Inferior parietal cortex (tissue), 1 donor: Measurements from ENCODE around the gene REPIN1.

ENCODE experiments used
- DNase-seq: peaks from one replicate; pipeline ENCODE4 v3.0.0-alpha.2; 2016; ENCODE audit errors: extremely low spot score

The REPIN1 gene

DNA sequence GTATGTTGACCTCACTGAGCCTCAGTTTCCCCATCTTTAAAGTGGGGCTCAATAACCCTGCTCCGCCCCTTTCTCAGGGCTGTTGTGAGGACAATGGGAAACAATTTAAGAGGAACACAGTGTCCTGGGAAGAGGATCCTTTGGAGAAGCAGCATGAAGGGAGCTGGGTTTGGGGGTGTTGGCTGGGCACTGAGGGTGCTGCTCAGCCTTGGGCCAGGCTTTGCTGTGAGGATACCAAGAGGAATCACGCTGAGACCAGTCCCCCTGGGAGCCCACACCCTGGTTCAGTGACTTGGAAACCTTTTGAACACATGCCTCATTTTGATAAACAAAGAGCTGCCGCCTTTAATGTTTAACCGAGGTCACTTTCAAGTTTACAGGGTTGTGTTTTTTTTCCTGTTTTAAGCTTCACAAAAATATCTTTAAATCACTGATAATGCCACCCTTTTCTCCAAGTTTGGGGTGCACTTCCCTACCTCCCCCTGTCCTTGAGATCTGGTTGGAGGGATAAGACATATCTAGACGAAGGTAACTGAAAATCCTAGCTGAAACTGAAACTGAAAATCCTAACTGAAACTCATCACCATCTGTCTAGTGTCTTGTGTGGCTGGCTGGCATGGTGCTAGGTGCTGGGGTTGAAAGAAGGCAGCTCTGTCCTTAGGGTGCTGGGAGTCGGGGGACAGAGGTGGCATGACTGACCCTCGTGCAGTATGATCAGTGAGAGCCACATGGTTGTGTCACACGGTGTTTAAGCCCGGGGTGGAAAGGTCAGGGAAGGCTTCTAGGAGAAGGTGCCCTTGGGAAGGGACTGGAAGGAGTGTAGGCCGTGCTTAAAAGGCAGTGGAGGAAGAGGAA lies 38.2 kb downstream of the REPIN1 start:
- DNase-seq: no peak

DNA sequence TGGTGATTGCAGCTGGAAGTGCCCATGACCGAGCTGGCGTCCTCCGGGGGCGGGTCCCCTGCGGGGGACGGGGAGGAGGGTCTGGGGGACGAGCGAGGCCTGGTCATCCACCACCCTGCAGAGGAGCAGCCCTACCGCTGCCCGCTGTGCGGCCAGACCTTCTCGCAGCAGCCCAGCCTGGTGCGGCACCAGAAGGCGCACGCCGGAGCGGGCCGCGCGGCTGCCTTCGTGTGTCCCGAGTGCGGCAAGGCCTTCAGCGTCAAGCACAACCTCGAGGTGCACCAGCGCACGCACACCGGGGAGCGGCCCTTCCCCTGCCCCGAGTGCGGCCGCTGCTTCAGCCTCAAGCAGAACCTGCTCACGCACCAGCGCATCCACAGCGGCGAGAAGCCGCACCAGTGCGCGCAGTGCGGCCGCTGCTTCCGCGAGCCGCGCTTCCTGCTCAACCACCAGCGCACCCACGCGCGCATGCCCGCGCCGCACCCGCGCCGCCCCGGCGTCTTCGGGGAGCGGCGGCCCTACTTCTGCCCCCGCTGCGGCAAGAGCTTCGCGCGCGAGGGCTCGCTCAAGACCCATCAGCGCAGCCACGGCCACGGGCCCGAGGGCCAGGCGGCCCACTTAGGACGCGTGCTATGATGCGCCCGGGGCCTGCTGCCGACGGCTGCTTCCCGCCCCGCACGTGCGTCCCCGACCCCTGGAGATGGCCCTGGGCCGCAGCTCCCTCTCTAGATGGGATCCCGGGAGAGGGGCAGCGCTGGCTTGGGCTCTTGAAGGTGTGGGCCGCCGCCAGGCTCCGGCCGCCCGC lies 39.2 kb downstream of the REPIN1 start:
- DNase-seq: no peak

DNA sequence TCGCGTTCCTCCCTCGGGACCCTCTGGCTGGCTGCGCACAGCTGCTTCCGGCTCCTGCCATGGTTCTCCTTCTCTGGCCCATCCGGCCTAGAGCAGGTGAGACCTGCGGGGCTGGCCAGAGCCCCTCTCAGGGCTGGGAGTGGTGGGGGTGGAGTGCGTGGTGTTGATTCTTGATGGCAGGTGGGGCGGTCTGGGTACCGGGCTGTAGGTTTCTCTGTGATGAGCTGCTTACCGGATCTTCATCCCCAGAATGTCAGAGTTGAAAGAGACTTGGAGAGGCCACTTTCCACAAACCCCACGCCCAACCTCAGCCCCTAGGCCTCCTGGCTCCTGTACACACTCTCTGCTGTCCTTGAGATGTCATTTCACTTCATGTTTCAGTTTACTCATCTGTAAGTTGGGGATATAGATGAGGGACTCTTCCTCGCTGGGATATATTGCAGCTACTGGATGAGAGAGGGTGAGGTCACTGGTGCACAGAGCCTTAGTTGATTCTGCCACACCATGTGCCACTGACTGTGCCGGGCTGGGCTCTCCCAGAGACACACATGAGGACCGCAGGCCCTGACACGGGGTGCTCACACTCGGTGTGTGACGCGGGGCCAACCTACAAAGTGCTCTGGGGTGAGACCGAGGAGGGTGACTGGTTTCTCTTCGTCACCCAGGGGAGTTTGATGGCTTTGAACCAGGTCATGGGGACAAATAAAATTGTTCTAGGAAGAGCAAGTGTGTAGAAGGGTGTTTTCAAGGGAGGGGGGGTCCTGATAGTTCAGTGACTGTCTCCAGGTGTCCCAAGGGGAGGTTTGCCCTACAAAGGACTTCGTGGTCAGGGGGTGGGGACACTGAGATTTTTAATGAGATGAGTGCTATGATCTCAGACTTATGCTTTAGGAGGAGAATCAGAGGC lies 40.0 kb downstream of the REPIN1 start:
- DNase-seq: no peak

DNA sequence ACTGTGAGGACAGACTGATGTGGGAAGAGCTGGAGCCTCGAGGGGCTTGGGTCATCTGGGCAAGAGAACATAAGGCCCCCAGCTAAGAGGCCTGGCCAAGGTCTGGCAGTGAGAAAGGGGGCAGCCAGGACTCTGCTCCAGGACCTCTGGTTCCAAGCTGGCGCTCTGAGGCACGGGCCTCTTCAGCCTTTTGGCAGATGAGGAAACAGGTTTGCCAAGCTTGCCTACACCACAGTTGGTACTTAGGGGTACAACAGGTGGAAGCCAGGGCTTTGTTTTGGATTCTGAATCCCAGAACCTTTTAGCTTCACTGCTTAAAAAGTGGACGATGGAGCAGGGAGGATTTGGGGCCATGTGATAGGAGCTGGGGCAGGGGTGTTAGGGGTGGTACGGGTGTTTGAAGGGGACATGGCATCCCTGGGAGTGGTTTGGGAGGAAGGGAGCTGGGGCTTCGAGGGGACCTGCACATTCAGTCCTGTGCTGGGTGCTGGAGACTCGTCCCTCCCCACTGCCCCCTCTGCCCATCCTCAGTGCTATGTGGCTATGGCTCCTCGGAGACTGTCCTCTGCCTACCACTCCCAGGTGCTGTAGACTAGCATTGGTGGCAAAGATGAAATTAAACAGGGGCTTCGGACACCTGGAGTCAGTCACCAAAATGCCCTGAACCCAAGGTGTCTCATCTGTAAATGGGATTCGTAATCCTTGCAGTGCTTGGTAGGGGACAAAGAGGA lies 40.8 kb downstream of the REPIN1 start:
- DNase-seq: no peak

DNA sequence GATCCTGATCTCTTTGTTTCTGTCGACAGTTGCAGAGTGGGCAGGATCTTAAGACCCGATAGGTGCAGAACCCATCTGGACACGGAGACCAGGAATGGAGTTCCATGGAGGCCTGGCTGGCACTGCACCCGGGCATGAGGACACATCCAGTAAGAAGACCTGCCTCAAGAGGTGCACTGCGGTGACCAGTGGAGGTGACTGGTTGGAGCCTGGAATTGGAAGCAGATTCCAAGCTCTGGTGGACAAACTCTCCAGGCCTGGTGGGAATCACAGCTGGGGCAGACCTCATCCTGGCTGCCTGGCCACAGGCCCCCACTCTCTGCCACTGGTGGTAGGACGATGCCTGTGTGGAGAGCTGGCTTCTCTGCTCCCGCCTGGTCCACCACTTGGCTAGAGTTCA lies 41.5 kb downstream of the REPIN1 start:
- no peak for DNase-seq

DNA sequence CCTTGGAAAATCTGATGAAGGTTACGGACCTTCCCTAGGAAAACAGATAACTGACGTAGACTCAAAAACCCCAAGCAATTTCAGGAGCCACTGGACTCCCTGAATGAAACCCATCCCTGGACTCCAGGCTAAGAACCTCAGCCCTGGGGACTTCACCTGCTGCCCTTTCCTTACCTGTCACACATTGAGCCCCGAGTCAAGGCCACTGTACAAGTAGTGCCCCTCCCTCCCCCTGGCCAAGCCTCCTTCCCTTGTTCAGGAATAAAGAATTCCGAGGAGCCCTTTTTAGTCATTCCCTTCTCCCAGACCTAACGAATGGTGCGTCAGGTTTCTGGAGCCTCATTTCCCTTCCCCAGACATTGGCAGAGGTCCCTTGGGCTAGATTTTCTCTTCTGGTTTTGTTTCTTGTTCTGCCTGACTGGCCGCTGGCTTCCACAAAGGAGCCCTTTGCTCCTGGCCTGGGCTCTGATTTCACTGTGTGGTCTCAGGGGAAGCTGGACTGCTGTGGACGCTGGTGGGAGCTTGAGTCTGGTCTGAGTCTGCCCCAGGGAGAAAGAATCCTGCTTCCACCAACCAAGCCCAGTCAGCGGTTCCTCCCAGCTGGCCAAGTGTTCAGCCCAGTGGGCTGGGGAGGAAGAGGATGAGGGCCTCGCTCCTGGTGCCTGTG lies 42.2 kb downstream of the REPIN1 start:
- no peak for DNase-seq

DNA sequence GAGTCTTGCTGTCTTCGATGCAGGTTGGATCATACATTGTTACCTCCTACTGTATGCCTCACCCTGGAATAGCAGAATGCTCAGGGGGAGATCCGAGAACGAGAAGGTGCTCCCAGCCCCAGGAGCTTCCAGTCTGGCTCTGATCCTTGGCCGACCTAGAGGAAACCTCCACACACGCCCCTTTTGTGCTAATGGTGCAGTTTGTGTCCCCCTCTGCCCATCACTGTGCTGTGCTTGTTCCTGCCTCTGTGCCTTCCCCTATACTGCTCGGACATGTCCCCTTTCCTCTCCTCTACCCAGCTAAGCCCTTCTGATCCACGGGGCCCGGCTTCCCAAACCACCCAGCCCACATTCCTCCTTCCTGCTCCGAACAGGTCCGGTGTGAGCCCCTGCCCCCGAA lies 43.0 kb downstream of the REPIN1 start:
- no peak for DNase-seq

DNA sequence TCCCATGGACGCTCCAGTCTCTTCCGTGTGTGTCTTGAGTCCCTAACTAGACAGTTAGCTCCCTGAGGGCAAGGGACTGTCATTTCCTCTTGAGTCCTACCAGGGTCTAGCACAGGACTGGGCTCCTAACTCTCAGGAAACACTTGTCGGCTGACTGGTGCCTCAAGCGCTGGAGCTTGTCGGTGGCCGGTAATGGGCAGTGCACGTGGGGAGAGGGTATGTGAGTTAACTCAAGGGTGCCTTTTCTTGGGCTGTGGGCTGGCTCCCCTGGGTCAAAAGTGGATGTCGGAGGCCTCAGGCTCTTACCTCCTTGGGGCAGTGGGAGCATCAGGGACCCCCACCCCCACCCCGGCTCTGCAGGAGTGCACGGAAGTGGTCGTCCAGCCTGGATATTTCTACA lies 43.4 kb downstream of the REPIN1 start:
- no peak for DNase-seq

DNA sequence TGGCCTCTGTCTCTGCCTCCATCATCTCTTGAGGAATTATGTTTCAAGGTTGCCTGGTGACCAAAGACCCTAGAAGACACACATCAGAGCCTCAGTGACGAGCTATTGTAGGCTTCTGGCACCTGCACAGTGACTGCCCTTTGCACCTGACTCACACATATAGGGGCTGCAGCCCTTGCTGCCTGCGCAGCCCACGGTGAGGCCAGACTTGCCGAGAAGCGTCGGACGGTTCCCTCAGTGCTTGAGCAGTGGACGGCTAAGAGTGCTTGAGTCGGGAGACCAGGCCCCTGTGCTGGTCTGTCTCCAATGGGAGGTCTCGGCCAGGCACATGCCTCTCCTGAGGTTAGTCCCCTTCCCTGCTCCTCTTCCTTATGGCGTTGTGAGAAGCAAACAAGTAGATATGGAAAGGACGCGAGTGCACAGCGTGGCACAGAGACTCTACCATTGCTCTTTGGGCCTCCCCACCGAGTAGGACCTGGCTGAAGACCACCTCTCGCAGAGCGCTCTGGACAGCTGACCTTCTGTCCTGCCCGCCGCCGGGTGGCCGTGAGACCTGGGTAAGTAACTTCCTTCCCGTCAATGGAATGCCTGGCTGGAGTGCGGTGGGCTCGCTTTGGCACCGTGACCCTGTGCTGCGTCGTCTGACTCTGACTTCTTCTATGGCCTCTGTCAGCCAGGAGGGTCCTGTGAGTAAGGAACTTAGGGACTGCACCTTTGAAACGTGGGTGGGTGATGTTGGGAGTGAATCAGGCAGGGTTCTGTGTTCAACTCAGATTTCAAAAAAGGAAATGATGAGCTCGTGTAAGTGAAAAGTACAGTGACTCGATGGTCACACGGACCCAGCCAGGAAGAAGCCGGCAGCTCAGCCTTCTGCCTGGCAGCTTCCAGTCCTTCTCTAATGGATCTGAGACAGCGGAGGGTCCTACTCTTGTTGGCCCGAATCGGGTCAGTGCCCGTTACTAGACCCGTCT lies 44.2 kb downstream of the REPIN1 start:
- no peak for DNase-seq

DNA sequence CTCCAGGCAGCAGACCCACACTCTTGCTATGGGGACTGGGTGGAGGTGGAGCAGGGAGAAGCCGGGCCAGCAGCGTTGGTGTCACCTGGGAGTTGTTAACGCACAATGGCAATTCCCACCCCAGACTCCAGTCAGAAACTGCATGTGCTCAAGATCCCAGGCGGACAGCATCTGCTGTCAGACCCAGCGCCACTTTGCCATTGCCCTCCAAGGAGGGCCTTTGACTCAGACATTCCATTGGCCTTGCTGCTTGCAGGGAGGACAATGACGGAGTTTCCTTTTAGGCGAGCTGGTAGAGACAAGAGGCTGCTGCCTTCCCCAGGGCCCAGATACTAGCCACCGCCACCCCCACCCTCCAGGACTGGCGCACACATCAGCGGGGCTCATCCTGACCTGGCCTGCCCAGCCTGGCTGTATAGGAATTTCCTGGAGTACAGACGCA lies 45.0 kb downstream of the REPIN1 start:
- DNase-seq: no peak

DNA sequence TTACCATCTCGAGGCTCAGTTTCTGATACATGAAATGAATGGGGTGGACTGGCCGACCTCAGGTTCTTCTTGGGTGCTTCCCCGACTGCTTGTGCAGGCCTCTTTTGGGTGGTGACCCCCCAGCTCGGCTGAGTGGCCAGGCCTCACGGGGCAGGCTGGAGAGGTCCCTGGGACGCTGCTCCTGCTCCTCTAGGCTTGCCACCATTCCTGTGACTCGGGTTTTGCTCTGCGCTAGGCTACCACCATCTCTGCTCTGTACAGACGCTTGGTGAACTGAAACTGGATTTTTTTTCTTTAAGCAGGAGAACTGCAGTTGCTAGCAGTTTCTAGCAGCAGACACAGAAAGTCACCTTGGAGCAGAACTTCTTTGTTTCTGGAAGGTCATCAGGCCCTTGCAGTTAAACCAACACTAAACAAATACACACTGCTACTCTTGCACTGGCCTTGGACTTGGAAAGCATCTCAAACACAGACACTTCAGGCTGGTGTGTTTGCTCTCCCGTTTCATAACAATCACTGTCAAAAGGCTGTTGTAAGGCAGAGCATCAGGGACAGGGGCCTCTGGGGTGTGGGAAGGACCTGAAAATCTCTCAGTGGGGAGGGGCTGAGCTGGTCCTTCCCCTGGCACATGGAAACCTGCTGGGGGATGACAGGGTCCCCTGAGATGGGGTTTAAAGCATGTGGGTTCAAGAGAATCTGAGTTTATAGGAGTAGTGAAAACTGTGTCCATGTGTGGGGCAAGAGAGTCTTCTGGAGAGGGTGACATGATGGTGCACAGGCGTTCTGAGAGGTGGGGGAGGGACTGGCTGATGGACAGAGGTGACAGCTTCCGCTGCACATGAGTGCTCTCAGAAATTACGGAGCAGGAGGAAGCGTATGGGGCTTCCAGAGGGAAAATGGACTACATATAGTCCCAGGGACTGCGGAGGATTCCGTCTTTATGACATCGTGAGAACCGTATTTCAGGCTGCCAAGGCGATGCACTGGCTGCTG lies 46.8 kb downstream of the REPIN1 start:
- no peak for DNase-seq

DNA sequence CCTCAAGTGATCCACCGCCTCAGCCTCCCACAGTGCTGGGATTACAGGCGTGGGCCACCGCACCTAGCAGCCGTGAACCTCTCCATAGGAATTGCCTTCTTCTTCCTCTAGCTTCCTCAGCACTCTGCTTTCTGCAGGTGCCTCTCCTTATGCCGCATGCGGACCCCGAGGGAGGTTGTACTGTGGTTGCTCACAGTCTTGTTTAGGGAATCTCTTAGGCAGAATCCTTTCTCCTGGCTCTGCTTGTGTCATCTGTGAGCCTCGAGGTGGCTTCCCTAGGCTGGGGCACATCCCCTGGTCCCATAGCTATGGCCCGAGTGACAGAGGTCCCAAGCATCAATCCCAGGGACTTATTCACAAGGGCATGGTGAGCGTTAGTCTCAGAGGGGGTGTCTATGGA lies 48.6 kb downstream of the REPIN1 start:
- no peak for DNase-seq

DNA sequence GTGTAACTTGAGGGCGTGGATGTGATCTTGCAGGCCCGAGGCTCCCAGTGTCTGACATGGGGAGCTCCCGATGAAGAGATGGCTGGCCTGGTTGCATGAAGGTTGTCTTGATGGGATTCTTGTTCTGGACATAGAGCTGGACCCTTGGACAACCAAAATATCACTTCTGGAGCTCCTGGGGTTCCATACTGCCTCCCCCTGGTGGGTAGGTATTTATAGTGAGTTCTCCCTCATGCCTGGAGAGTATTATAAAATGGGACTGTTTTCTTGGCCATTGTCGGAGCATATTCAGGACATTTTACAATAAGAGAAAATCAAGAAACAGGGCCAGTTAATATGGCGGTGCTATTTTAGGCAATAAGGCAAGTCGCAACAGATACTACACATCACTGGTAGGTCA lies 49.2 kb downstream of the REPIN1 start:
- no peak for DNase-seq

DNA sequence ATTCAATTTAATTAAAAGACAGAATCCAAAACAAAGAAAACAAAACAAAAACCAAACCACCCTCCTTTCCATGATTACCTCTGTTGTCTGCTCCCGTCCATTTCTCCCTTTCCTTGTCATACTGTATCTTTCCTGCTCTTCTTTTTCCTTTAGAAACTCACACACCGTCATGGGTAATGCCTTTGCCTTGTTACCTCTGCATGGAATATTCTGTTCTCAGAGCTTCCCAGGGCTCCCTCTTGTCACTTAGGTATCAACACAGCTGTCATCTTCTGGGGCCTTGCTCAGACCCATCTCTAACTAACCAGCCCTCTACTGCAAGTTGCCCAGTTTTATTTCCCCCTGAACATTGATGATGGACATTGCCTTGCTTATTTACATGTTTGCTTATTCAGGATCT lies 51.6 kb downstream of the REPIN1 start:
- no peak for DNase-seq

DNA sequence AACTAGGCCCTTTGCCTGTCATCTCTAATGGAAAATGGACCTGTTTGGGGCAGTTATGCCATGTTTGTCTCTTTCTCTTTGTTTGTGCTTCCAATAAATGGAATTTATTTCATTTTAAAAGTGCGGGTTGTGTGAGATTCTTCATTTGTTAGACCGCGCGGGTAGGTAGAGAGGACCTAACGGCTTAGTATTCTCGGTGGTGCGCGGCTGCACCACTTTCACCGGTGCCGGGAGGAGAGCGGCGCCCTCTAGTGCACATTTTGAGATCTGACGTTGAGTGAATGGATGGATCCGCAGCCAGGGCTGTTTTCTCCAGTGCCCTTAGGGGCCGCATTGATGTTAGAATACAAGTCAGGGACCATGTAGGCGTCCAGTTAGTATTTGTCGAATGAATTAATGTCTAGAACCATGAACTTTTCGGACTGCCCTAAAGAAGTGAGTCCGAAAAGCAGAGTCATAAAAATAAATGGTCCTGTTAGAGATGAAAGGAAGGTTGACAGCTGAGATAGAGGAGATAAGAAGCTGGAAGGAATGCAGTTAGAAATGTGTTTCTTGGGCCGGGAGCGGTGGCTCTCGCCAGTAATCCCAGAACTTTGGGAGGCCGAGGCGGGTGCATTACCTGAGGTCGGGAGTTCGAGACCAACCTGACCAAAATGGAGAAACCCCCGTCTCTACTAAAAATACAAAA lies 52.5 kb downstream of the REPIN1 start:
- peak; percentile 90 for DNase-seq

DNA sequence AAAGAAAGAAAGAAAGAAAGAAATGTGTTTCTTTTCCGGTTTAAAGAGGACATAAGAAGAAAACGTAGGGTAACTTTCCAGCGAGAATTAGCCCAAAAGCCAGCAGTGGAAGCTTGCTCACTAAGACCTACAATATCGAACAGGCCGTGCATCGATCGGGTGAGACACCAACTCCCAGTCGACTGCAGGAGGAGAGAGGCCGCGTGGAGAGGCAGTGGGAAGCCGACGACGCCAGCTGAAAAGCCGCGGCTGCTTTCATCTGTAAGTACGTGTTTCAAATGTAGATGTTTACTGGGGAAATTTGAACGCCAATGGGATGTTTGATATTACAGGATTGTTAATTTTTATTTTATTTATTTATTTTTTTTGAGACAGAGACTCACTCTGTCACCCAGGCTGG lies 53.2 kb downstream of the REPIN1 start:
- no peak for DNase-seq
